Brain microvascular endothelial cell (primary cell): ENCODE measurements around the gene CARMIL3.

ENCODE experiments used
- DNase-seq: peaks from one replicate; pipeline ENCODE4 v3.0.0-alpha.2; 2020
- H3K27ac ChIP-seq: fragments of 250-450 bp; sonication (Bioruptor Pico); 2 replicates; pipeline ENCODE4 v1.5.1; 2020; ENCODE audit warnings: mild to moderate bottlenecking, moderate library complexity
- H3K27me3 ChIP-seq: fragments of 250-450 bp; sonication (Bioruptor Pico); replicated peaks from 2 replicates; pipeline ENCODE4 v1.5.1; 2020; ENCODE audit warnings: mild to moderate bottlenecking
- H3K36me3 ChIP-seq: fragments of 250-450 bp; sonication (Bioruptor Pico); replicated peaks from 2 replicates; pipeline ENCODE4 v1.5.1; 2020; ENCODE audit warnings: mild to moderate bottlenecking
- H3K4me3 ChIP-seq: 2 replicates; pipeline ENCODE4 v1.5.1; 2011; ENCODE audit warnings: low read depth, mild to moderate bottlenecking, control low read depth, low read length, moderate library complexity
- in situ Hi-C: cut with HindIII; loops from 2 replicates; pipeline ENCODE4 v1.10.0; 2017; ENCODE audit warnings: low sequenced_read_pairs, low pct_ligation_motif_present
- TF ChIP-seq, protein P1 (sequence below): IDR thresholded peaks from 2 replicates; pipeline ENCODE4 v1.5.1; 2011; ENCODE audit warnings: low read depth, mild to moderate bottlenecking, moderate library complexity, low read length, control low read depth, inconsistent platforms; ENCODE audit errors: missing control alignments

Gene CARMIL3

GRCh38 chr14:24072881-24073877, 21.4 kb downstream of the CARMIL3 start:
- TF ChIP-seq, protein P1, sequence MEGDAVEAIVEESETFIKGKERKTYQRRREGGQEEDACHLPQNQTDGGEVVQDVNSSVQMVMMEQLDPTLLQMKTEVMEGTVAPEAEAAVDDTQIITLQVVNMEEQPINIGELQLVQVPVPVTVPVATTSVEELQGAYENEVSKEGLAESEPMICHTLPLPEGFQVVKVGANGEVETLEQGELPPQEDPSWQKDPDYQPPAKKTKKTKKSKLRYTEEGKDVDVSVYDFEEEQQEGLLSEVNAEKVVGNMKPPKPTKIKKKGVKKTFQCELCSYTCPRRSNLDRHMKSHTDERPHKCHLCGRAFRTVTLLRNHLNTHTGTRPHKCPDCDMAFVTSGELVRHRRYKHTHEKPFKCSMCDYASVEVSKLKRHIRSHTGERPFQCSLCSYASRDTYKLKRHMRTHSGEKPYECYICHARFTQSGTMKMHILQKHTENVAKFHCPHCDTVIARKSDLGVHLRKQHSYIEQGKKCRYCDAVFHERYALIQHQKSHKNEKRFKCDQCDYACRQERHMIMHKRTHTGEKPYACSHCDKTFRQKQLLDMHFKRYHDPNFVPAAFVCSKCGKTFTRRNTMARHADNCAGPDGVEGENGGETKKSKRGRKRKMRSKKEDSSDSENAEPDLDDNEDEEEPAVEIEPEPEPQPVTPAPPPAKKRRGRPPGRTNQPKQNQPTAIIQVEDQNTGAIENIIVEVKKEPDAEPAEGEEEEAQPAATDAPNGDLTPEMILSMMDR = no peak
- no peak overlapping the region for H3K4me3 ChIP-seq
- H3K27me3 ChIP-seq = peaks cover 6% of the 10 kb centered on the region
- in situ Hi-C loops = no loop called here
- H3K27ac ChIP-seq = no peak overlapping the region
- no peak for DNase-seq
- no peaks in the 10 kb centered on the region for H3K36me3 ChIP-seq

- no peaks in the 10 kb centered on the region for H3K36me3 ChIP-seq
- H3K27ac ChIP-seq = no peak overlapping the region
- no peak for DNase-seq
- H3K27me3 ChIP-seq = peaks cover 8% of the 10 kb centered on the region
- TF ChIP-seq, protein P1 = no peak
- in situ Hi-C loops = no loop called here
- no peak overlapping the region for H3K4me3 ChIP-seq
These were observed 23.0 kb downstream of the CARMIL3 start for GRCh38 chr14:24074625-24075484.

GRCh38 chr14:24075485-24076301, 23.9 kb downstream of the CARMIL3 start:
- in situ Hi-C loops = no loop called here
- H3K27me3 ChIP-seq = peaks cover 12% of the 10 kb centered on the region
- no peak overlapping the region for H3K4me3 ChIP-seq

GRCh38 chr14:24076302-24076601, 24.4 kb downstream of the CARMIL3 start:
- H3K27ac ChIP-seq = no peak overlapping the region
- no peaks in the 10 kb centered on the region for H3K36me3 ChIP-seq
- no peak overlapping the region for H3K4me3 ChIP-seq
- peaks cover 14% of the 10 kb centered on the region for H3K27me3 ChIP-seq
- TF ChIP-seq, protein P1 = no peak
- no peak for DNase-seq
- in situ Hi-C loops = no loop called here

More at GRCh38 chr14:24075485-24076301, 23.9 kb downstream of the CARMIL3 start:
- Histone ChIP-seq H3K27ac (no peak overlapping the region), H3K36me3 (no peaks in the 10 kb centered on the region)
- TF ChIP-seq, protein P1 = no peak
- no peak for DNase-seq

DNA sequence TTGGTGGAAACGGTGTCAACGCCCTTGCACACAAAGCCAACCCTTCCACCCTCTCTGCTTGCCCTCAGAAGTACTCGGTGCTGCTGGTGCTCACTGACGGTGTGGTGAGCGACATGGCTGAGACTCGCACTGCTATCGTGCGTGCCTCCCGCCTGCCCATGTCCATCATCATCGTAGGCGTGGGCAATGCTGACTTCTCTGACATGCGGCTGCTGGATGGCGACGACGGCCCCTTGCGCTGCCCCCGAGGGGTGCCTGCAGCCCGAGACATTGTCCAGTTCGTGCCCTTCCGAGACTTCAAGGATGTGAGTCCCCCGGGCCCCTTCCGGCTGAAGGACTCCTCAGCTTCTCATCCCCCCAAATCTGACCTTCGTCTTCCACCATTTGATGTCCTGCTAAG, 25.3 kb downstream of the CARMIL3 start:
- H3K27ac ChIP-seq = no peak overlapping the region
- in situ Hi-C loops = no loop called here
- no peak for DNase-seq
- TF ChIP-seq, protein P1 = no peak
- H3K4me3 ChIP-seq = no peak overlapping the region
- no peaks in the 10 kb centered on the region for H3K36me3 ChIP-seq
- peaks cover 20% of the 10 kb centered on the region for H3K27me3 ChIP-seq
